HG03039 (cell line): ENCODE measurements around the gene PUS10.
"Not testable (repeated sequence)": the region's sequence is repeated elsewhere in the genome, so short reads cannot be mapped to it uniquely, and the experiment has no call there.

Experiments used
- ATAC-seq: cut with Tn5 transposase; IDR thresholded peaks from one replicate; pipeline ENCODE4 v1.9.1; 2021; ENCODE audit warnings: mild to moderate bottlenecking, moderate library complexity; ENCODE audit not compliant: unreplicated experiment

PUS10 gene, protein sequence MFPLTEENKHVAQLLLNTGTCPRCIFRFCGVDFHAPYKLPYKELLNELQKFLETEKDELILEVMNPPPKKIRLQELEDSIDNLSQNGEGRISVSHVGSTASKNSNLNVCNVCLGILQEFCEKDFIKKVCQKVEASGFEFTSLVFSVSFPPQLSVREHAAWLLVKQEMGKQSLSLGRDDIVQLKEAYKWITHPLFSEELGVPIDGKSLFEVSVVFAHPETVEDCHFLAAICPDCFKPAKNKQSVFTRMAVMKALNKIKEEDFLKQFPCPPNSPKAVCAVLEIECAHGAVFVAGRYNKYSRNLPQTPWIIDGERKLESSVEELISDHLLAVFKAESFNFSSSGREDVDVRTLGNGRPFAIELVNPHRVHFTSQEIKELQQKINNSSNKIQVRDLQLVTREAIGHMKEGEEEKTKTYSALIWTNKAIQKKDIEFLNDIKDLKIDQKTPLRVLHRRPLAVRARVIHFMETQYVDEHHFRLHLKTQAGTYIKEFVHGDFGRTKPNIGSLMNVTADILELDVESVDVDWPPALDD

DNA sequence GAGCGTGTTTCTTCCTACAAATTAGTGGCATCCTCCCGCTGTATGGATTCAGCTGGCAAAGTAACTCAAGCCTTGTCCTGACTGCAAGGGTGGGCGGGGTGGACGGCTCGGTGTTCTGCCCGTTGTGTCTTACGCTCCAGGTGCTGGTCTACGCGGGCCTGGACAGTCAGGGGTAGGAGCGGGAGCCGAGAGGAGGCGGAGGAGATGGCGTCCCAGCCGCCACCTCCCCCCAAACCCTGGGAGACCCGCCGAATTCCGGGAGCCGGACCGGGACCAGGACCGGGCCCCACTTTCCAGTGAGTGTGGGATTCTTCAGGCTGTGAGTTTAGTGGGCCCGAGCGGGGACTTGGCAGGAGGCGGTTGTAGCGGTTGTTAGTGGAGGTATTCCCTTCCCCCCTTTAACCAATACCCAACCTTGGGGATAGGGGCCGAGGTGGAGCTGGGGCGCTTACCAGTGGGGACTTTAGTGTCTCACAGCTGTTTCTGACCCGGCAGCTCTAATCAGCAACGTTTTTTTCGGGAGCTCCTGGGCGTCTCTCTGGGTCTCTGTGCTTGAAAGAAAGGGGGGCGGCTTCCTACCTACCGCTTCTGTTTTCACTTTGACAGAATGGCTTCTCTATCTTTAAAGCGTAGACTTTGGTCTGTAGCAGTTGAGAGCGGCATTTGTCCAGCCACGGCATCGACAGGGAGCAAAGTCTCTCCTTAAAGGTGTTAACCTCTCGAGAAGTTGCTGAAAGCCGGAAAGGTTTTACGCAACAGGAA, at the start of gene PUS10, which contains the start of gene PEX13:
Gene PUS10, minus strand, starts transcription at position 700 of the 762 bp plus-strand sequence. CDS start 6,365 bp downstream, outside the sequence.
Gene PEX13, plus strand, starts transcription at position 165 of the 762 bp plus-strand sequence. Its CDS starts 40 bp downstream, at position 205.
- peak; percentile 83 for ATAC-seq

DNA sequence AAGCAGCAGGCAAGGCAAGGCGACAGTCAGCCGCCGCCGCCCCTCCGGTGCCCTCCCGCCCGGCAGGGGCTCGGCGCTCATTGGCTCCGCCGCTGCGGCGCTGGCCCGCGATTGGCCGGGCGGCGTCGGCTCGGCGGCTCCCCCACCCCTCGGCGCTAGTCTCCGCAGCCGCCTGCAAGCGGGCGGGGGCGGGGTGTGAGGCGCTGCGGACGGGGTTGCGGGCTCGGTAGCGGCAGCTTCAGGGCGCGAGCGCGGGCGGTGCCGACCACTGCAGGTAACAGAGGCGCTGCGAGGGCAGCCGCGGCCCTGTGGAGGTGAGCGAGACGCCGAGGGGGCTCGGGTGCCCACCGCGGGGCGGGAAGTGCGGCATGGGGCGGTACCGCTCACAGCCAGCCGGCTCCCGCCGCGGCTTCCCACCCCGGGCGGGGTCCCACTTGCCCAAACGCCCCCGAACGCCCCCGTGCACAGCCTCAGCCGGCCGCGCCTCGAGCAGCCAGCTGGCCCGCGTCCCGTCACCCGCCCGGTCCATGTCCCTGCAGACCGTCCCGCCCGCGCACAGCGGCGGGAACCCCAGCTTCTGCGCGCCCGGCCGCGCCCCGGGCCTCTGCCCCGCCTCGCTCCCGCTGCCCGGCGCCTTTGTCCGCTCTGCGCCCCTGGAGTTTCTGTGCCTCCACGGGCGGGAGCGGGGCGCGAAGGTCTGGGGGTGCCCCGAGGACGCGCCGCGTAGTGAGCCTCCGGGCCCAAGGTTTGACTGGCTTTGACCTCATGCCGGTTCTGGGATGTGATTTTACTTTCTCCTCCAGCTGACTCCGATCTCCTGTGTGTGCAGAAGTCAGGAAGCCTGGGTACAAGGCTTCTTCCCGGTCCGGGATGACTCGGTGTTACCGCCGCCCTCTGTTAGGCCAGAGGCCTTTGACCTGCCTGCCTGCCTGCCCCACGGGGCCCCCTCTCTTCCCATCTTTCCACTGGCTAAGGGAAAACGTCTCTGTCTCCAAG, 48.0 kb upstream of the PUS10 start, which contains the start of gene SANBR:
Gene SANBR, plus strand, starts transcription at position 158 of the 996 bp plus-strand sequence. CDS start 4,480 bp downstream, outside the sequence.
- ATAC-seq = peak; percentile 95

DNA sequence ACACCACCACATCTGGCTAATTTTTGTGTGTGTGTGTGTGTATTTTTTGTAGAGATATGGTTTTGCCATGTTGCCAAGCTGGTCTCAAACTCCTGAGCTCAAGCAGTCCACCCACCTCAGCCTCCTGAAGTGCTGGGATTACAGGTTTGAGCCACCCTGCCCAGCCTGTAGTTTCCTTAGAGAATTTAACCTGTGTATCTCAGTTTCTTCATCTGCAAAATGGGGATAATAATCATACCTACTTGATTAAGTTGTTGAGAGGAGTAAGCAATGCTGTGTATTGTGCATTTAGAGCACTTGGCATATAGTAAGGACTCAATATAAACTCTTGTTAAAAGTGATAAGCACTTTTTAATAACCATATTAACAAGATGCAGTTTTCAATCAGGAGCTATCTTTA, 41.3 kb upstream of the PUS10 start:
- ATAC-seq = no peak

DNA sequence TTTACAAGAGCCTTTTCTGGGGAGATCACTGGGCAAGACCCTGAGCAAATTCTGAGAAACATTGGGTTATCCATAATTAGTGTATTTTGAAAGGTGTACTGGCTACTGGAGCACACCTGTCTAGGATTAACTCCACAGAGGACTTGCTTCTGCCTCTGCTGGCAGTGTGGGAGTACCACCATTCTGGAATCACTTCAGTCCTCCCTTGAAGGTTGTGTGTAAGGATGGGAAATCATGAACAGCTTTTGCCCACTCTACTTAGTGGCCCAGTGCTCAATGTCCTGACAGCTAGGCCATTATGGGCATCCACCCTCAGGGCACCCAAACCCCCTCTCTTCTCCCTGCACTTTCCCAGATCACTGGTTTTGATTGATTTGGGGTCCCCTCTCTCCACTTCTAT, 39.5 kb upstream of the PUS10 start:
- no peak for ATAC-seq

DNA sequence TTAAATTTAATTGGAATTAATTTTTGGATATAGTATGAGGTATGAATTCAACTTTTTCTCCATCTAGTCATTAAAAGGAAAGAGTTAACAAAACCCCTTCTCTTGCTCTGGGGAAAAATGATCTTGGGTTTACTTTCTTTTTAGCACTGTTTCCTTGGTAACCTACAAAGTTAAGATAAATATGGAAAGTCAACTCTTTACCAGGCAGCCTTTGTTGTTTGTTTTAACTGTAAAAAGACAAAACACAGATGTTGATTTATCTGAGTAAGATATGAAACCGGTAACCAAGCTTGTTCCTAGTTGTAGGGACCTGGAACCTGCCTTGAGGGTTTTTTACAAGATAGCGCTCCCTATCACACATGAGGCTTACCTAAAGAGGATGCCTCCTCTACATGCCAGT, 37.5 kb upstream of the PUS10 start:
- ATAC-seq = no peak

DNA sequence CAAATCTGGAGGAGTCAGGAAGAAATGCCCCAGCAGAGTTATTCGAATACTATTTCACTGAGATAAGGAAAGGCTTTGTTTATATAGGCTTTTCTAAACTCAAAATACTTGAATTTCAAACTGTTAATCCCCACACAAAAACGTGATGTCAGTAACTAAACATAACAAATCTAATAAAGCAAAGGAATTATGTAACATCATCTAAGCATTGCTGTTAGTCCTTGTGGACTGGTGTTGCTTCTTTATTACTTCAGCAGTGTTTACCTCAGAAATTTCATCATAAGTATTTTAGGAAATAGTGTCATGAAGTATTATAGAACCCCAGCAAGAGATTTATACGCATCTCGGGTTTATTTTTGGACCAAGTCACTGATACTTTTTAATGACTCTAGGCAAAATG, 27.9 kb upstream of the PUS10 start:
- no peak for ATAC-seq

DNA sequence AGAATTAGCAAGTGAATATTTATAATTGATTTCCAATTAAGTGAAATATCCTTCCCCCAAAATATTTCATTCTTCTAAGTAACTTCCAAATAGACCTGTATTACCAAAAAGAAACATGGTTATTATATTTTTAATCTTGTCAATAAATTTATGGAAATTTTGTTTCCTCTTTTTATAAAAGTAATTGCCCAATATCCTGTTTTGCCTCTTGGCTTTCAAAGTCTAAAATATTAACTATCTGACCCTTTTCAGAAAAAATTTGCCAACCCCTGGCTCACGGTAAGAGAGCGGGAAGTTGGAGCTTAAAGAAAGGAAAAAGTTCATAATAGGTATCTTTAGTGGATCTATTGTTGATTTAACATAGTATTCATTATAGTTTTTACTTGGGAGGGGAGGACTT, 27.2 kb upstream of the PUS10 start:
- no peak for ATAC-seq

DNA sequence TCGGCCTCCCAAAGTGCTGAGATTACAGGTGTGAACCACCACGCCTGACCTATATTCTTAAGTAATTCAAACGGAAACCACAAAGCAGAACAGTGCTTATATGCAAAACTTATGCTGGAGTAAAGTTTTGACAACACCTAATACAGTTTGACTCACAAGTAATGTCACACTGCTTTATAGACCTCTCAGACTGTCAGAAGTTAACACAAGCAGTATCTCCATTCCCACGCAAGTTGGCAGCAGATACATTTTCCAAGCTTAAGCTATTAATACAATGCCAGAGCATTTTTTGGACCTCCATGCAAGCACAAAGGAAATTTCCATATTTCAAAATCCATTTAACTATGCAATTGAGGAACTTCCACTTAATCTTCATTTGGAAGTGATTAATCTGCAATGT, 26.6 kb upstream of the PUS10 start:
- no peak for ATAC-seq

DNA sequence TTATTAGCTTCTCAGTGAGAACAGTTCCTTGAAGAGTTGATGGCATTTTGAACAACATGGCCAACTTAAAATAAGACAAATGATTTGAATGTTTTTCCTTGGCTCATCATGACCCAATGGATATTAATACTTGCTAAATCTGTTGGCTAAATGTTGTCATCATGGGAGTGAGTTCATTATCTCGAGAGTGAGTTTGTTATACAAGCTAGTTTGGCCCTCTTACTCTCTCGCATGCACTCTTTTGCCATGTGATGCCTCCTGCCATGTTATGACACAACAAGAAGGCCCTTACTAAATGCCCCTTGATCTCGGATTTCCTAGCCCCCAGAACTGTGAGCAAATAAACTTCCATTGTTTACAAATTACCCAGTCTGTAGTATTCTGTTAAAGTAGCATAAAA, 24.8 kb upstream of the PUS10 start:
- ATAC-seq = no peak

DNA sequence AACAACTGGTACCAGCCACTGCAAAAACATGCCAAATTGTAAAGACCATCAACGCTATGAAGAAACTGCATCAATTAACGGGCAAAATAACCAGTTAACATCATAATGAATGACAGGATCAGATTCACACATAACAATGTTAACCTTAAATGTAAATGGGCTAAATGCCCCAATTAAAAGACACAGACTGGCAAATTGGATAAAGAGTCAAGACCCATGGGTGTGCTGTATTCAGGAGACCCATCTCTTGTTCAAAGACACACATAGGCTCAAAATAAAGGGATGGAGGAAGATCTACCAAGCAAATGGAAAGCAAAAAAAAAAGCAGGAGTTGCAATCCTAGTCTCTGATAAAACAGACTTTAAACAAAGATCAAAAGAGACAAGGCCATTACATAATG, 18.6 kb upstream of the PUS10 start:
- ATAC-seq = not testable (repeated sequence)

DNA sequence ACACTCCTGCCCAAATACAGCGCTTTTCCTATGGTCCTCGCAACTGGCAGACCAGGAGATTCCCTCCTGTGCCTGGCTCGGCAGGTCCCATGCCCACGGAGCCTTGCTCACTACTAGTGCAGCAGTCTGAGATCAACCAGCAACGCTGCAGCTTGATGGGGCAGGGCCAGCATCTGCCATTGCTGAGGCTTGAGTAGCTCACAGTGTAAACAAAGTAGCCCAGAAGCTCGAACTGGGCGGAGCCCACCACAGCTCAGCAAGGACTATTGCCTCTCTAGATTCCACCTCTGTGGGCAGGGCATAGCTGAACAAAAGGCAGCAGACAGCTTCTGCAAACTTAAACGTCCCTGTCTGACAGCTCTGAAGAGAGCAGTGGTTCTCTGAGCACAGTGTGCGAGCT, 16.5 kb upstream of the PUS10 start:
- ATAC-seq = not testable (repeated sequence)

DNA sequence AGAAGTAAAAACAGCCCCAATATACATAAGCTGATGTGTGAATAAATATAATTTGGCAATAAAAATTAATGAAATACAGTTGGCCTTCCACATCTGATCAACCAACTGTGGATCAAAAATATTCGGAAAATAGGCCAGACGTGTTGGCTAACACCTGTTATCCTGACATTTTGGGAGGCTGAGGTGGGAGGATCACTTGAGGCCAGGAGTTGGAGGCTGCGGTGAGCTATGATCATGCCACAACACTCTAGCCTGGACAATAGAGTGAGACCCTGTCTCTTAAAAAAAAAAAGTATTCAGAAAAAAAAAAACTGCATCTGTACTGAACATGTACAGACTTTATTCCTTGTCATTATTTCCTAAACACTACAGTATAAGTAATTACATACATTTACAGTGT, 11.5 kb upstream of the PUS10 start:
- ATAC-seq = no peak

DNA sequence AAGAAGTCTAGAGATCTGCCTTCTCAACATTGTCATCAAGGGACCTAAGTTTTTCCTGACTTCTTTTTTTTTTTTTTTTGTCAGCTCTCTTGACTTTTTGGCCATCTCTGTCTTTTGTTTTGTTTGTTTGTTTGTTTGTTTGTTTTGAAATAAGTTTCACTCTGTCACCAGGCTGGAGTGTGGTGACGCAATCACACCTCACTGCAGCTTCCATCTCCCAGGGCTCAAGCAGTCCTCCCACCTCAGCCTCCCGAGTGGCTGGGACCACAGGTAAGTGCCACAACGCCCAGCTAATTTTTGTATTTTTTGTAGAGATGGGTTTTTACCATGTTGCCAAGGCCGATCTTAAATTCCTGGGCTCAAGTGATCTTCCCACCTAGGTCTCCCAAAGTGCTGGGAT, 5.6 kb upstream of the PUS10 start:
- no peak for ATAC-seq

DNA sequence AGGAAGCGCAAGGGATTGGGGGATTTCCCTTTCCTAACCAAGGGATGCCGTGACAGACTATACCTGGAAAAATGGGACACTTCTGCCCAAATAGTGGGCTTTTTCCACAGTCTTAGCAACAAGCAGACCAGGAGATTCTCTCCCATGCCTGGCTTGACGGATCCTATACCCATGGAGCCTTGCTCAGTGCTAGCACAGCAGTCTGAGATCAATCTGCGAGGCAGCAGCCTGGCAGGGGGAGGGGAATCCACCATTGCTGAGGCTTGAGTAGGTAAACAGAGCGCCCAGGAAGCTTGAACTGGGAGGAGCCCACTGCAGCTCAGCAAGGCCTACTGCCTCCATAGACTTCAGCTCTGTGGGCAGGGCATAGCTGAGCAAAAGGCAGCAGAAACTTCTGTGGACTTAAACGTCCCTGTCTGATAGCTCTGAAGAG, 3.2 kb upstream of the PUS10 start:
- no peak for ATAC-seq

DNA sequence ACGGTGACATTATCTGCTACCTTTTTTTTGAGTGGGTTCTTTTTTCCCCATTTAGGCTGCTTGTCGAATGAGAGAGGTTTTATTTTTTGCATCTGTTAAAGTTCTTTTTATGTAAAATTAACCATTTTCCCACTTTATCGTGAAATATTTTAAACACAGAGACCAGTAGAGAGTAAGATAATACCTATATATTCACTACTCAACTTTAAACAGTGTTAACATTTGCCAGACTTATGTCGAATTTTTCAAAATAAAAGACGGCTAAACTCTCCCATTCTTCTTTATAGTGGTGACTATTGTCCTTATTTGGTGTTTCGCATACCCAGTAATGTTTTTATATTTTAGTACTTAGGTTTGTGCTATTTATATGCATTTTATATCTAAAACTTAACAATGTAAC, 743 bp upstream of the PUS10 start:
- ATAC-seq = no peak

DNA sequence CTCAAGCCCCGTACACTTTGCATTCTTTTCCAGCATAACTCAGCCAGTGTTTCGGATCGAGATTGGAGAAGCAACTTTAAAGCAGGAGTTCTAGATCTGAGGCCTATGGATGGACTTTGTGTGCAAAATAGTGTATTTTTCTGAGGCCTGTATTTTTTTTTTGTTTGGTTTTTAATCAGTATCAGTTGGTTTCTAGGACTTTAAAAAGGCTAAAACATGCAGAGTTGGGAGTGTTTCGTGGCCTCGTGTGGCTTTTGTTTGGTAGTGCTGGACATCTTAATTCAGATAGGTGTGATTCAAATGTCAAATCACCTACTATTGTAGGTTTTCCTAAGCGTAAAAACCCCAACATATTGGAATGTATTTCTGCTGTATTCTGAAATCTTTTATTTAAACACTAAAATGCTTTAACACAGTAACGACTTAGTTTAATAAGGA, 282 bp upstream of the PUS10 start:
- ATAC-seq = no peak

DNA sequence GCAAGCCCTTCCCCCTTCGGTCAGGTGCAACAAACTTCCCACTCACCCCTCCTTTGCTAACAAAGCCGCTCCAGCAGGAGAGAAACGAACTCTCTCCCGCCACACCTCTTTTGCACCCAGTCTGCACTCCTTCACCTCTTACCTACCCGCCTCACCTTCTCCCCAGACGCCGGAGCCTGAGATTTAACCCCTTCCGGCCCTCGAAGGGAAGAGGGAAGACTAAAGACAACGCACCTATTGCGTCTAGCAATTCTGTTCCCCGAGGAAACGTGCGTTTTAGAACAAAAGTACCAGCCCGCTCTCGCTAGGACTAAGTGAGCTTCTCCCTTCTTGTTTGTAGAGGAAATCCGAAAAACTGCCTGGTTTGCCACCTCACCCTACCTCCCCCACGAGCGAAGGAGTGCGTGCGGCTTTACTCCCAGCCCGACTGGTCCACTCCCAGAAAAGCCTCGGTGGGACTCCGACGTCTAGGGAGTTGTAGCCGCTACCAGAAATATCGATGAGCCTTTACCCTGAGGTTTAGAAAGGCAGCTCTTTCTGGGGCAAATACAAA, 976 bp downstream of the PUS10 start:
- peak; percentile 53 for ATAC-seq

DNA sequence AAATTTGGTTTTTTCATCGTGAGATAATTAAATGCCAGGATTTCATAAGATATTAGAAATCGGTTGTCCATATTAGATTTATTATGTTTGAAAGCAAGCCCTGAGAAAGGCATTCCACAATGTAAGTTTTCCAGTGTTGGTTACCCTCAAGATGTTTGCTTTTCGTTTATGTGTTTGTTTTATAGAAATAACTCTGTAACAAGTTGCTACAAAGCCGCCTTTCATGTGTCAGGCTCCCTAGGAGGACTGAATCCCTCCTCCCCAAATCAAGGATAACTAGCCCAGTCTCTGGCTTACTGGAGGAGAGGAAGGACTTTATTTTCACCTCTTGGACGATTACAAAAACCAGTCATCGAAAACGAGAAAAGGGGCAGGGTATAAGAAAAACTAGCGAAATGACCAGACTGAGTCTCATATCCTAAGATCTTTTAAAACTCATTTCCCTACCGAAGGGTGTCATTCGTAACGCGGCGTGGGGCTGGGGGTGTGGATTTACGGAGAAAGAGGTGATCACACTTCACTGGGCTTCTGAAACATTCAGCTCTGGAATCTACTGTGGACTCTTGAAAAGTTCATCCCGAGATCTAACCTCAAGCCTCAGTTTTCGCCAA, 1.6 kb downstream of the PUS10 start:
- no peak for ATAC-seq

DNA sequence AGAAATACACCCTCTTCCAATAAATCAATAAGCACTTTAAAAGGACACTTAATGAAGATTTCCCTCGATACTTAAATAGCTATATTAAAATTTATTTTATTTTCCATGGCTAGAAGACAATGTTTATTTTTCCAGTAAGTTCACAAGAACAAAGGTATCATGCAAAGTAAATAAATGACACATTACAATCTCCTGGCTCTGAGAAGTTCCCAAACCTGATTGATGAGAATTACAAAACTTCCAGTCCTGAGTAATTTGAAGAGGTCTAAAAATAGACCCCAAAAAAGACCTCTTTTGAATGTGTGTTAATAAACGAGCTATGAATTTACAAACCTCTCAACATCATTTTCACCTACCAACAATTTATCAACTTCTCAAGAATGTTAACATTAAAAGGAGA, 2.1 kb downstream of the PUS10 start:
- ATAC-seq = no peak

DNA sequence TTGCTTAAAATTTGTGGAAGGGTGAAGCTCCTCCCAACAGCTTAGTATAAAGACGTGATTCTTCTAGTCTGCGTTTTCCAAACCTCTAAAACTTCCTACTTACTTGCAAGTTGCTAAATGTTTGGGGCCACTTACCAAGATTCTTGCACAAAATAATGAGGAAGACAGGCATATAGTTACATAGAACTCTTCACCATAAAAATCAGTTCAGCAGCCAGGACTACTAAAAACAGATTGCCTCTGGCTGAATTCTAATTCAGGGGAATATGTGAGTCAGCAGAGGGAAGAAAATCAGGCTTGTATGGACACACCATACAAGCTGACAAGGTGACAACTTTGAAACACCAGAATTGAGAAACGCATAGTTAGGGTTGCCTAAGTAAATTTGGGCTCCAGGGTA, 3.3 kb downstream of the PUS10 start:
- no peak for ATAC-seq
